Left forelimb (tissue), 1 donor: ENCODE data around the gene ARPC5.

Experiments
- DNase-seq: peaks from one replicate; pipeline ENCODE4 v3.0.0-alpha.2; 2018; ENCODE audit warnings: low spot score

The ARPC5 gene

DNA sequence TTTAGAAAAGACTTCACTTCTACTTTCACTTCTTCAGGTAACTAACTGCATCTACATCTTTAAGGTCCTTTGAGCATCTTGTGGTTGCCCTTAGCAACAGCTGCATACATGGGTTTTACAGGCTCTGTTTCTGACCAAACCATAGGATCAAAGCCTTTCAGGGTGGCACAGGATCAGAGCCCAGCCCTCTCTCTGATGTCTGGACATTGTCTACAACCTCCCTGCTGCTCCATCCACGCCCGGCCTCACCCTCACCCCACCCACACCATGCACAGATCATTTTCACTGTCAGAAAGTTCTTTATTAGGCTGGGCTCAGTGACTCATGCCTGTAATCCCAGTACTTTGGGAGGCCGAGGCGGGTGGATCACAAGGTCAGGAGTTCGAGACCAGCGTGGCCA, 50.5 kb downstream of the ARPC5 start:
- no peak for DNase-seq

DNA sequence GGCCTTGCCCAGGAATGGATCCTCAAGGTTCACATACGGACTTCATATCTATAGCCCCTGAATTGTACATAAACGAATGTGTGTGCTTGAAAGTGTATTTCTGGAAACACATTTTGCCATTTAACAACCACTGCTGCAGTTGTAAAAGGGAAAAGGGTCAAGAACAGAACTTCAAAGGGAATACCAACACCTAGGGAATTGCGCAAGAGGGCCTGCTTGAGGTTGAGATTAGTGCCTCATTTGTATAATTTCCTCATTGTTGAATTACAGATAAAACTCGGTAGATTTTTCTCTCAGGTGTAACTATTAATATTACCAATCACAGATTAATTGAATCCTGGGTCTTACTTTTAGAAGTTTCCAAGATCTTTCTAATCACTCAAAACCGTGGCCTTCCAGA, 51.4 kb downstream of the ARPC5 start:
- DNase-seq = no peak

DNA sequence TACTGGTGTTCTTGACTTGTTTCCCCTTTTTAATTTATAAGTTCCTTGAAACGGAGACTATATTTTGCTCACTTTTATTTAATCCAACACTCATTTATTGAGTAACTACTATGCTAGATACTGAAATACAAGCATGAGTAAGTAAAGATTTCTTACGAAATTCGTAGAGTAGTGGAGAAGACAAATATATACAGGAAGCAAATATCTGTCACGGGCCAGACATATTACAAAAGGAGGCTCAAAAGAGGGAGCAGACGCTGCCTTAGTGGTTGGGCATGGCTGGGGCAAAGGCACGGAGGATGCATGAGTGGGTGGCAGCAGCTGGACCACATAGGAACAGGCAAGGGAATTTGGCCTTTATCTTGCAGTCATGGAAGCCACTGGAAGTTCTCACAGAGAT, 52.1 kb downstream of the ARPC5 start:
- no peak for DNase-seq

DNA sequence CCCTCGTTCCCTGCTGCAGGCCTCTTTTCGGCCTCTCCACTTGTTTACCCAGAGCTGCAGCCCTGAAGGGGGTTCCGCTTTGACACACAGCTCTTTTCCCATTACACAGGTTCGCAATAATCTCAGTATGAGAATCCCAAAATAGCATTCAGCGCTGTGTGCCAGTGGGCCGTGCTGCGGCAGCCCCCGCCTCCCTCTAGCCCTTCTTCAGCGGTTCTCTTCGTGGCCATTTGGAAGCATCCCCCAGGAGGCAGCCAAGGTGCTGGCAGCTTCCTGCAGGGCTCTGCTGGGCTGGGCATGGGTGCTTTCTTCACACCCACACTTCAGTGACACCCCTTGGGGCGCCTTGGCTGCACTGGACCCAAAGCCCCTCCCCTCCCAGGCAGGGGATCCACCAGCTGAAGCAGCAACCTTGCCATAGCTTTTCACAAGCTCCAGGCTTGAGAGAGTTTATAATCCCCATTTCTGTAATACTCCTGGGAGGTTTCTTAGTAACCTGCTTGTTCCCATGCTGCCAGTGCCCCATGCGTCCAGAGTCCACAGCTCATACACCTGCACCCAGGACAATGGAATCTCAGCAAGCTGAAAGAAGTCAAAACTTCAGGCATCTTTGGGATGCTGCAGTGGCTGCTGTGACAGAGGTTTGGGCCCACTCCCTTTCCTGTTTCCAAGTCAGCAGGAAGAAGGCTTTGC, 53.4 kb downstream of the ARPC5 start:
- no peak for DNase-seq

DNA sequence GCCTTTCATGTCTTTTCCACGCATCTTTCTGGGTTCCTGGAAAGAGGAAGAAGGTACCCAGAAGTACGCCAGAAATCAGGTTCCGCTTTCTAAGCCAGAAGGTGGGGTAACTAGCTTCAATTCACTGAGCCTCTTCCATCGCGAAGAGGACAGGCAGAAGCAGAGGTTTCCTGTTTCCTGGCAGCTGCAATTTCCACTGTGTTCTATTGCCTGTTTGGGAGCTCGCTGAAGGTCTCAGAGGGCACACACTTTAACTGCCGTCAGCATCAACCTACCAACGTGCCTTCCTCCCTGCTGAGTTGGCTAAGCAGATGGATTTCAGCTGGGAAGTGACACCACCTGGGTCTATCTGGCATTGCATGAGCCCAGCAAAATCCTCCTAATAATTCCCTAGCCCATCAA, 55.3 kb downstream of the ARPC5 start:
- no peak for DNase-seq

DNA sequence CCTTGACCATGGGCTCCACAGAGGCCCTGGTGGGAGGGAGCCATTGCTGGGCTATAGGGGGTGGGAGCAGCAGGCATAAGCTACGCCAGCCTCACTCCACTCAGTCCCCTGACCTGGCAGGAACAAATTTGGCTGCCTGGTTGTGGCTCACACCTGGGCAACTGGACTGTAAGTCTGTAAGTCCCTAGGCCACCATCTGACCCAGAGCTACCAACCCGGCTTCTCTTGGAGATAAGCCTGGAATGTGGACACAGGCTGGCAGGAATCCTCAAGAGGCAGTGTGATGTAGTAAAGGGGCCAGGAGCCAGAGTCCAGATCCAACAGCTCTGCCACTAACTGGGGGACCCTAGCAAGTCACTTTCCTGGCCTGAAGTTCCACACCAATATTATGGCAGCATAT, 56.7 kb downstream of the ARPC5 start:
- no peak for DNase-seq

DNA sequence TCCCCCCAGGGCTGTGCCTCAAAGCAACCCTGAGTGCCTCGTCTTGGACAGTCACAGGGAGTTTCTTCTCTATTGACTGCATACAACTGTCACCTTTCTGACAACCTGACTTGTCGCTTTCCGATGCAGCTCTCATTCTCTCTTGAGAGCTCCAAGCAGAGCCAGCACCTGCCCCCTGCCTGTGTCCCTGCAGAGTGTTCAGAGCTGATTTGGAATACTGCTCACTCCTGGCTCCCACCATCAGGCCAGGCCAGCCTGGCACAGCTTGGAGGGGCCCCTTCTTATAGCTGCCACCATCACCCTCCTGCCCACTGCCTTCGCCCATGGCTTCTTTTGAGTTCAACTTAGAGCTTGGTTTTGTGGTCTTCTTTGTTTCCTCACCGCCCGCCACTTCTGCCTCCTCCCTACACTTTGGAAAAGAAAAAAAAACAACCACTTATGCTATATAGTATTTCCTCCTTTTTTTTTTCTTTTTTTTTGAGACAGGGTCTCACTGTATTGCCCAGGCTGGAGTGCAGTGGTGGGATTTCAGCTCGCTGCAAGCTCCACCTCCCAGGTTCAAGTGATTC, 57.6 kb downstream of the ARPC5 start:
- no peak for DNase-seq

DNA sequence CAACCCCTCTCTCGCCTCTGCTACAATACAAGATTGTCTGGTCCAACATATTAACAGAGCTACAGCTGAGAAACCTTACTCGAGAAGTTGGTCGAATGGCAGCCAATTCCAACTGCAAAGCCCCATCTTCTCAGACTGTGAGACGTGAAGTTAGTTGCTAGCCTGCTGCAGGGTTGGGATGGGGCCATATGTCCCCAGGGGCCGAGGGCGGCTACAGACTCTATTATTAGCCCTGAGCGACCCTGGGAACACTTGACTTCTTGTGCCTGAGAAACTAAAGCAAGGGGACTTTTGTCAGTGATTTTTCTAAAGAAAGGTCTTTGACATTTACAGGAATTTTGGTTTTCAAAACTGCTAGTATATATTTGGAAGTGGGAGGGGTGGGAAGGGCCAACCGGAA, 59.0 kb downstream of the ARPC5 start:
- DNase-seq = no peak

DNA sequence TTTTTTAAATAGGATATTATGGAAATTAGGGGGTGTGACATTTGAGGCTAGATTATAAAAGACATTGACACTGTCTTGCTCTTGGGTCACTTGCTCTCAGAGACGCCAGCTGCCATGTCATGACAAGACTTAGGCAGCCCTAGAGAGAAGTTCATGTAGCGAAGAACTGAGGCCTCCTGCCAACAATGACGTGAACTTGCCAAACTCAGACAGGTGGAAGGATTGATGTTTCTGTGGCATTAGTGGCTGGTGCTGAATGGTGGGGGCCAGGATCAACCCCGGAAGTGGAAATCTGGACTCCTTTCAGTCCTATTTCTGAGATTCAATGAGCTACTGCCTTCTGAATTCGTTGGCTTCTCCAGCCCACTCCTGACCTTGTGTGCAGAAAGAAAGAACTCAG, 60.0 kb downstream of the ARPC5 start:
- no peak for DNase-seq

DNA sequence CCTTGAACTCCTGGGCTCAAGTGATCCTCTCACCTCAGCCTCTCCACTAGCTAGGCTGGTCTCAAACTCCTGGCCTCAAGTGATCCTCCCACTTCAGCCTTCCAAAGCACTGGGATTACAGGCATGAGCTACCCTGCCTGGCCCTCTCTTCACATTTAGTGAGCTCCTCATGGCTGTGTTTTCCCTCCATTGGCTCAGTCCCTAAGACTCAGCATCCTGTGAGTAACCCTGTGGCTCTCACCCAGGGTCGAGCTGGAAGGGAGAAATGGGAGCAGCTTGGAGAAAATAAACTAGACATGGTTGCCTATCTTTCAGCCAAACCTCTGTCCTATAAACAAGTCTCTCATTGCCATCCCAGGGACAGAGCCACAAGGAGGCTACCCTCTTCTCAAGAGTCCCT, 62.9 kb downstream of the ARPC5 start:
- DNase-seq = no peak

DNA sequence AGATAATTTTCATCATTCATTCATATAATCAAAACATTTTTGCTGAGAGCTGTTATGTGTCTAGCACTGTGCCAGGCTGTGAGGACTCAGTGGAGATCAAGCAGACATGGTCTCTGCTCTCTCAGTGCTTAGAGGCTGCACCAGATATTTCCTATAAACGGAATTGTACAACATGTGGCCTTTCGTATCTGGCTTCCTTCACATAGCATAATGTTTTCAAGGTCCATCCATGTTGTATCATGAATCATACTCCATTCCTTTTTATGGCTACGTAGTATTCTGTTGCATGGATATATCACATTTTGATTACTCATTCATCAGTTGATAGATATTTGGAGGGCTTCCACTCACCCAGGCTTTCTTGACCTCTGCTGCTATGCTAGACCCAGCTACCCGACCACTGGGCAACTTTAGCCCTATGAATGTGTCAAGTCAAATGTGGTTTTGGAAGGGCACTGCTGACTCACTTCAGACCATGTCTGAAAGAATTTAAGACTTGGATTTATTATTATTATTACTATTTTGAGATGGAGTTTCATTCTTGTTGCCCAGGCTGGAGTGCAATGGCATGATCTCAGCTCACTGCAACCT, 63.8 kb downstream of the ARPC5 start:
- DNase-seq = no peak
